HG02642 (cell line): Measurements from ENCODE around the gene STX10.

ENCODE experiments used
- ATAC-seq: cut with Tn5 transposase; IDR thresholded peaks from one replicate; pipeline ENCODE4 v1.9.1; 2021; ENCODE audit warnings: mild to moderate bottlenecking; ENCODE audit not compliant: unreplicated experiment, poor library complexity

The STX10 gene

GRCh38 chr19:13122275-13122878 is 27.8 kb downstream of the STX10 start:
- ATAC-seq = no peak

GRCh38 chr19:13121551-13122274 is 28.5 kb downstream of the STX10 start:
- no peak for ATAC-seq

DNA sequence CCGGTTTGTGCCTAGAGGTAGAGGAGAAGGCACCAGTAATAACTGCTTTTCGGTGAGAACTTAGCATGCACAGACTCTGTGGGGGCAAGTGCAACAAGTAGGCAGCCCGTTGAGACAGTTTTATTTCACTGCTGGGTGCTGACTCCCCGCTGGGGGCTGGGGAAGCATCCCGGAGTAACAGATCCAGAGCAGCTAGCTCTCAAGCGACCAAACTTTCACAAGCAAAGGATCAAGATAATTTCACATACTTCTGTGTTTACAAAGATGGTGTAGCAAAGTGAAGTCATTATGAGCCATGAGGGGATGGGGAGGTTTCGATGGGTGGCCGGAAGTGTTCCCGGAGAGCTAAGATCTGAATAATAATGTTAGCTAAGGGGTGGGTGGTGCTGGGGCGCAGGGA is 29.4 kb downstream of the STX10 start:
- ATAC-seq = no peak

GRCh38 chr19:13120031-13120430 is 30.1 kb downstream of the STX10 start:
- no peak for ATAC-seq

GRCh38 chr19:13119627-13120026 is 30.5 kb downstream of the STX10 start:
- no peak for ATAC-seq

DNA sequence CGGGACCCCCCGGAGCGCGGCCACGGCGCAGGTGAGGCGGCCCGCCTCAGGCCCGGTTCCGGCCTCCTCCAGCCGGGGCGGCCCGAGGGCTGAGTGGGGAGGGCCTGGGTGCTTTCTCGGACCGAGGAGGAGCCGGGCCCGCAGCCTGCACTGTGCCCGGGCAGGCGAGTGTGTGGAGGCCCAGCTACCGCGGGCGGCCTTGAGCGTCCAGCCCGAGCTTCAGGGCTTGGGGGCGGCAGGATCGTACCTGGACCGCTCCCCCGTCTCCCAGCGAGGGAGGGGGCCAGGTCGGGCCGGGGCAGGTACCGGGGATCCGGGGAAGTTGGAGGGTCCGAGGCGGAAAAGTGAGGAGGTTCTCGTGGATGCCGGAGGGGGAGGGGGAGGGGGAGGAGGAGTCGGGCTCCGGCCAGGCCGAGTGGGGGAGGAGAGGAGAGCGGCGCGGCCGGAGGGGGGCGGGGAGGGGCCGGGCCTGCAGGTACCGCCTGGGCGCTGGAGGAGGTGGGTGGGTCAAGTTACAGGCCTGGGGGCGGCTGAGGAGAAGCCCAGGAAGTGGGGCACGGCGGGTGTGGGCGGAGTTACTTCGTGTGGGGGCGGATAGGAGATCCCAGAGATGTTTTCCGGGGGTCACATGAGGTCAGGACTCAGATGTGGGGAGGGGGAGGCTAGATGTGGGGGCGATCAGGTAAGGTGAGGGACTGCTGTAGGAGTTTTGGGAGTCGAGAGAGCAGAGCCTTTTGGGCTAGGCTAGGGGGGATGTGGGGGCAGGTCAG is 31.6 kb downstream of the STX10 start:
- peak; percentile 22 for ATAC-seq

DNA sequence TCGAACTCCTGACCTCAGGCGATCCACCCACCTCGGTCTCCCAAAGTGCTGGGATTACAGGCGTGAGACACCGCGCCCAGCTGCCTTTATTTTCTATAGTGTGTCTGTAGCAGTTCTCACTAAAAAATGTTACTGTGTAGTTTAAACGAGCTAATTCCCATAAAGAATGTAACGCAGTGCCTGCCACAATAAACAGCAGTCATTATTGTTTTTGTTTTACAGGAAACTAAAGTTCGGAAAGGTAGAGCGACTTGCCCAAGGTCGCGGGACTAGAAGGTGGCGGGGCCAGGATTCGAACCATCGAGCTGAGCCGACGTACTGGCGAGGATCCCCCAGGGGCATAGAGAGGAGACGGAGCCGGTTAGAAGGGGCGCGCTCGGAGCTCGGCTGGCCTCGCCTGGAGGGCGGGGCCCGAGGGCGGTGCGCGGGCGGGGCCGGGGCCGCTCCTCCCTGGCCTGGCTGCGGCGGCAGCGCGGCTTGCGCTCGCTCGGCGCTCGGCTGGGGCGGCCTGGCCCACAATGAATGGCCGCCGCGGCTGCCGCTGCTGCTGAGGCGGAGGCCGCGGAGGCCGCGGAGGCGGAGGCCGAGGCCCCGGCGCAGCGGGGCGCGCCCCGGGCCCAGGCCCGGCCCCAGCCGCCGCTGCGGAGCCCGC is 32.3 kb downstream of the STX10 start, which contains the start of gene NACC1:
TSS of gene NACC1 (plus strand) at position 493 of the 652 bp plus-strand sequence. CDS start 16,944 bp downstream, outside the sequence.
- peak; percentile 73 for ATAC-seq

- no peak for ATAC-seq
Measured at GRCh38 chr19:13117176-13117771, 32.9 kb downstream of the STX10 start.

- peak; percentile 50 for ATAC-seq
Measured at GRCh38 chr19:13116282-13117175, 33.6 kb downstream of the STX10 start, which contains the start of gene TRMT1. TSS of gene TRMT1 (minus strand) at chr19:13116740. CDS start at chr19:13116399, 341 bp downstream.

GRCh38 chr19:13115936-13116281 is 34.3 kb downstream of the STX10 start:
- no peak for ATAC-seq

DNA sequence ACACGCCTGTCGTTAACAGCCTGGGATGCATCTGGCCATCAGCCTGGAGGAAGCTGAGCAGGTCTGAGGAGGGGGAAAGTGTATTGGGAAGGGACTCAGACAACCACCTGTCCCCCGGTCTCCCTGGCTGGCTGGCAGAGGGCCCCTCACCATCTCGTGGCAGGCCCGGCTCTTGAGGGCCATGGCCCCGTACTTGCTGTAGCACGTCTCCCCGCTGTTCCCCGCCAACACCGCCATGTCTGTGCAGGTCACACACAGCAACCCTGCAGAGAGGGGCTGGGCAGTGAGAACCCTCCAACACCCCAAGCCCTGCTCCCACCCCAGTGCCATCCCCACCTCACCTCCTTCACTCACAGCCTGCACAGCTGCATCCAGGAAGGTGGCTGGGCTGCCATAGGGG is 37.6 kb downstream of the STX10 start:
- no peak for ATAC-seq

DNA sequence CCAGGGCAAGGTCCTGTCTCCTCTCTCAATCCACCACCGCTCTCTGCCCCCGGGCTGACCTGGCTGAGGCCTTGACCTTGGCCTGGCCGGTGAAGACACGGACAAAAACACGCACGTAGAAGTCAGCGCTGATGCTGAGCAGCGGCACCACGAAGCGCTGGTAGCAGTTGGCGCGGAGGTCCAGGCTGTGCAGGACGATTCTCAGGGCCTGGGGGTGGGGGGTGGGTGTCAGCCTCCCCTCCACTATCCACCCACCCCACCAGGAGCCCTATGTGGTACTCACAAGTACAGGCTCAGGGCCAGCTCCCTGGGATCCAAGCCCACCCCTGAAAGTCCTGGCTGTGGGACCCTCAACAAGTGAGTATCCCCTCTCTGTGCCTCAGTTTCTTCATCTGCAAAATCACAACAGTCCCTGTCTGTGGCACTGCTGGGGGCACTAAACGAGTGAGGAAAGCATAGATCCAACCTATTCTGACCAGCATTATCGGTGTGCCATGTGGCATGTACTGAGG is 40.0 kb downstream of the STX10 start:
- ATAC-seq = no peak

DNA sequence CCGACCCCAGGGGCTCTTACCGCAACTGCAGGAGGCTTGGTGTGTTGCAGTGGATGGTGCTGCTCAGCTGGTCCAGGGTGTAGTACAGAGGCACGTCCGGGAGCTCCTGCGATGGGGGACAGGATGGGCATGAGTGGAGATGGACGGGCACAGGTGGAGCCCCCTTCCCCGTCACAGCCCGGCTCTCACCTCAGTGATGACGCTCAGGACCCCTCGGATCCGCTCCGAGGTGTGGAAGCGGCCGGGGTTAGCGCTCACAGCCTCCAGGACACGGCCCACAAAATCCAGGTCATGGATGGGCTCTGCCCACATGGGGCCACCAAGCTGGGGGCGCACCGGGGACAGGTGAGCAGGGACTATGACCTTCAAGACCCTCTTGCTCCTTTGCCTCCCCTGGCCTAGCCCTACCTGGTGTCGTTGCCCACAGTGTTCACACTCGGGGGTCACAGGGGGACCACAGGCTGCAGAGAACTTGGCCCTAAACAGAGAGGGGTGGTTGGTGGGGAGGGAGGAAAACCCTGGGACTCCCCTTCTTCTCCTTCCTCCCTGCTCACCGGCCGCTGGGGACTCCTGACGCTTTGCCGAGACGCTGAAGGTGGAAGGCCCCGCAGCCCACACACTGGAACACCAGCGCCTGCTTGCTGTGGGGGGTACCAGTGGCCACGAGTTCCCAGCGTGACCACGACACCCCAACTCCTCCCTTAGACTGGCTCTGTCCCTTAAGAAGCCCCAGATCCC is 40.6 kb downstream of the STX10 start:
- ATAC-seq = no peak

DNA sequence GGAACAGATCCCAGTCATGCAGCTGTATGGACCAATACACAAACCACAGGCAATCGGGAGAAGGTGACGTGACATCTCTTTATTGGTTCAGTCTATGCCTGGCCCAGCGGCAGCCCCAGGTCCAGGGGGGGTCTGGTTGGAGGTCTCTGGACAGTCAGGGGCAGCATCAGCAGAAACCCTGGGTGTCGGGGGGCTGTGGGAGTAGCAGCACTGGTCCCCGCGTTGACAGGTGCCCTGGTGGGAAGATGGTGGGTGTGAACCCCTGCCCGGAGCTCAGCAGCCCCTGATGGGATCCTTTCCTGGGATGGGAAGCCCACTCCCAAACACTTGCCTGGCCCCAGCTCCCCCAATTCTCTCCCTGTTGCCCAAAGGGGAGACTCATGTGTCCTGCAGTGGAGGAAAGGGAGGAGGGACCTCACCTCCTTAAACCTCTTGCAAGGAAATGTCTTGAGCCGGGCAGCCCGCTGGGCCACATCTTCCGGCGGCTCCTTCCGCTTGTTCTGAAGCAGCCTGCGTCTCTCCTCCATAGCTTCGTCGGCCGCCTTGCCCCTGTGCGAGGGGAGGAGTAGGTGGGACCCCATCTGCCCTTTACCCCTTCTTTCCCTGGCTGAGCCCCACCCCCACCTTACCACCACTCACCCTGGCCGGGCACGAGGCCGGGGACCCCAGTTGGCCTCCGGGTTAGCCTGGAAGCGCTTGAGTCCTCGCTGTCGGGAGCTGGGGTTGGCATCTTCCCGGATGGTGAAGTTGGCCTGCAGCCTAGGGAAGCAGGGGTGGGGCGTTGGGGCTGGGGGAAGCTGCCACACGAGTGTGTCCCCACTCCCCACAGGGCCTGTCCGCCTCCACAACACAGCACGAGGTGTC is 45.1 kb downstream of the STX10 start:
- ATAC-seq = peak; percentile 2

- peak; percentile 47 for ATAC-seq
Measured at GRCh38 chr19:13104360-13104847, 45.8 kb downstream of the STX10 start.

GRCh38 chr19:13103581-13104359 is 46.4 kb downstream of the STX10 start:
- no peak for ATAC-seq
